Activated CD4-positive, alpha-beta T cell treated with anti-CD3 and anti-CD28 coated beads for 24 hours (primary cell): ENCODE measurements around the gene STXBP4.
A peak's percentile ranks its signal among the peaks of the same experiment; 100 is the strongest.

Experiments used
- DNase-seq, 2 donors: peaks; one replicate each; pipeline ENCODE4 v3.0.0-alpha.2; 2020; ENCODE audit warnings: low read depth in 2 of 2

Gene STXBP4

GRCh38 chr17:54968262-54968987 lies at the start of gene STXBP4, which contains the start of gene COX11:
Gene STXBP4, plus strand, starts transcription at chr17:54968765. Its CDS starts 17,455 bp downstream, at chr17:54986220.
Gene COX11, minus strand, starts transcription at chr17:54968654. Its CDS starts 8 bp downstream, at chr17:54968646.
- DNase-seq: peak; percentile 87 to 90

- no peak for DNase-seq
Observed at GRCh38 chr17:54919425-54919824, 49.1 kb upstream of the STXBP4 start.

- DNase-seq: no peak
Observed at GRCh38 chr17:54920819-54921218, 47.7 kb upstream of the STXBP4 start.

- no peak for DNase-seq
Observed at GRCh38 chr17:54924405-54924804, 44.2 kb upstream of the STXBP4 start.

GRCh38 chr17:54927525-54927924 lies 41.0 kb upstream of the STXBP4 start:
- DNase-seq: no peak

- DNase-seq: no peak
Observed at GRCh38 chr17:54932711-54933110, 35.9 kb upstream of the STXBP4 start.

GRCh38 chr17:54933921-54934320 lies 34.6 kb upstream of the STXBP4 start:
- DNase-seq: no peak

- DNase-seq: no peak
Observed at GRCh38 chr17:54935471-54935870, 33.1 kb upstream of the STXBP4 start.

- no peak for DNase-seq
Observed at GRCh38 chr17:54937018-54937417, 31.5 kb upstream of the STXBP4 start.

GRCh38 chr17:54937426-54937825 lies 31.1 kb upstream of the STXBP4 start:
- no peak for DNase-seq

GRCh38 chr17:54941285-54941684 lies 27.3 kb upstream of the STXBP4 start:
- DNase-seq: no peak

GRCh38 chr17:54944796-54945195 lies 23.8 kb upstream of the STXBP4 start:
- no peak for DNase-seq

- DNase-seq: no peak
Observed at GRCh38 chr17:54945231-54945630, 23.3 kb upstream of the STXBP4 start.

- DNase-seq: no peak
Observed at GRCh38 chr17:54945671-54946070, 22.9 kb upstream of the STXBP4 start.

GRCh38 chr17:54947396-54947795 lies 21.2 kb upstream of the STXBP4 start:
- DNase-seq: no peak

- DNase-seq: no peak
Observed at GRCh38 chr17:54948380-54948779, 20.2 kb upstream of the STXBP4 start.

GRCh38 chr17:54950116-54950515 lies 18.4 kb upstream of the STXBP4 start:
- DNase-seq: no peak

GRCh38 chr17:54951286-54951685 lies 17.3 kb upstream of the STXBP4 start:
- DNase-seq: no peak

- DNase-seq: no peak
Observed at GRCh38 chr17:54956791-54957190, 11.8 kb upstream of the STXBP4 start.

GRCh38 chr17:54967621-54968261 lies 824 bp upstream of the STXBP4 start:
- DNase-seq: no peak

- DNase-seq: no peak
Observed at GRCh38 chr17:54968988-54969332, 395 bp downstream of the STXBP4 start.

- no peak for DNase-seq
Observed at GRCh38 chr17:54969658-54970572, 1.4 kb downstream of the STXBP4 start.
